NCI-H1417 treated with DMSO at 0.1 percent for 48 hours (cell line): ENCODE results near the gene IFT22.
"Not testable (repeated sequence)": the region's sequence is repeated elsewhere in the genome, so short reads cannot be mapped to it uniquely, and the experiment has no call there.

Experiments used
- DNase-seq: peaks from one replicate; lab custom pipeline; 2025; lab: John Stamatoyannopoulos, UW

Gene IFT22

DNA sequence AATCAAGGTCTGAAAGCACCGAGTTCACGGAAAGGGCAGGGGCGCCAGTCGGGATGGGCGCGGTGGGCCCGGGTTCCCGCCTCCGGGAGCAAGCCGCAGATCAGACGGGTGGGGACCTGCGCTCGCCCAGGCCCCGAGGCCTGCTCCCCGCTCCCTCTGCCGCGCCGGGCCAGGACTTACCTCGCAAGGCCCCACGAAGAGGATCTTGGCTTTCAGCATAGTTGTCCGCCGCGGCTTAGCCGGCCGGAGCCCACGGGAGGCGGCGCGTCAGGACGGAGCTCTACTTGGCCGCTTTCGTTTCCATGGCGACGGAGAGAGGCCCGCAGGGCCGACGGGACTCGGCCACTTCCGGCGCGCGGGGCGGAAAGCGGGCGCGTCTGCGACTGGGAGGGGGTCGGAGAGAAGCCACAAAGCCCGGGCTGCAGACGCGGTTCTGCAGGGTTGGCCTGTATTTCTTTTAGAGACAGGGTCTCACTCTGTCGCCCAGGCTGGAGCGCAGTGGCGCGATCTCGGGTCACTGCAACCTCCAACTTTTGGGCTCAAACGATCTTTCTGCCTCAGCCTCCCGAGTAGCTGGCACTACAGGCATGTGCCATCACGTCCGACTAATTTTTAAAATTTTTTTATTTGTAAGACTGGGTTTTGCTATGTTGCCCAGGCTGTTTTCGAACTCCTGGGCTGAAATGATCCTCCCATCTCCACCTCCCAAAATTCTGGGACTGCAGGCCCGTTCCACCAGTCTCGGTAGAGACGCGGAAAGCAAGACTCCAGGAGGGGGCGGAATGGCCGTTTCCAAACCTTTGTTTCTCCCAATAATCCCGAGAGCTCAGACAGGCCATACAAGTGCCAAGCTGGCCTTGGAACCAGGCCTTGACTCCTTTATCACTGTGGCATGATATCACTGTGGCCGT lies at the start of gene IFT22:
Gene IFT22, minus strand, starts transcription at position 322 of the 911 bp plus-strand sequence. Its CDS starts 103 bp downstream, at position 219.
- DNase-seq = peak; percentile 21

DNA sequence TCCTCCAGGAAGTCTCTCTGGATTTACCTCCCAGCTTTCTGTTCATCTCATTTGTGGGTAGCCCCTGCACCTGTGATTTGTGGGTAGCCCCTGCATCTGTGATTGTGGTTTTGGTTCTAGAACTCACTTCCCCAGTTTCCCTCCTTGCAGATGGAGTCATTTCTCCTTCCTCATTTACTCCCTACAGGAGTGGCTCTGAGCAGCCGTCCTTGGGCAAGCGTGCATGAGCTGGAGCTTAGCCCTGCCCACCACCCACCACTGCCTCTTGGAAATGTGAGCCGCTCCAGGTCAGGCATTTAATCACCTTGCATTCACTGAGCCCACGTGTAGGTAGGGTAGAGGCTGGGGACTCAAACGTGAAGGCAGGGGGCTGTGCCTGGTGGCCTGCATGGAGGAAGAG lies 49.2 kb upstream of the IFT22 start:
- no peak for DNase-seq

DNA sequence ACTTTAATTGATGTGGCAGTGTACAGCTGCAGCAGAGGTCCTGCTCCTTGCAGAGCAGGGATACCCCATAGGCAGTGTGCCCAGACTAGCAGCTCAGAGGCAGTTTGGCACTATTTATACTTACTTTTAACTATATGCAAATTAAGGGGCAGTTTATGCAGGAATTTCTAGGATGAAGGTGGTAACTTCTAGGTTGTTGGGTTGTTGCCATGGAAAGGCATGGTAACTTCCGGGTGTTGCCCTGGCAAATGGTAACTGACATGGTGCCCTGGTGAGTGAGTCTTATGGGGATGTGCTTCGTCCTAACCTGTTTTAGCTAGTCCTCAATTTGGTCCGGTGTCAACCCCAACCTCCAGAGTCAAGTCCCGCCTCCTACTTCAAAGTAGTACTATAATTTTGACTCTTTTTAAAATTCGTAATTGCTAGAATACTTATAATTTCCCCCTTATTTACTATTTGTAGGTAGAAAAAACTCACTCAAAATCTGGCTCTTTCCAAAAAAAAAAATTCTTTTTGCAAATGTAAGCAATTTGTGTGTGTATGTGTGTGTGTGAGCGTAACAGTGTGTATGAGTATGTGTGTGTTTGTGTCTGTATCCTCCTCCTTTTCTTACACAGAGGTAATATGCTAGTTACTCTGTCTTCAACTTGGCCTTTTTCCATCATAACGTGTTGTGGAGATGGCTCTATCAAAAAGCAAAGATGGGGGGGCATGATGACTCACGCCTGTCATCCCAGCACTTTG lies 47.0 kb upstream of the IFT22 start:
- DNase-seq = no peak

DNA sequence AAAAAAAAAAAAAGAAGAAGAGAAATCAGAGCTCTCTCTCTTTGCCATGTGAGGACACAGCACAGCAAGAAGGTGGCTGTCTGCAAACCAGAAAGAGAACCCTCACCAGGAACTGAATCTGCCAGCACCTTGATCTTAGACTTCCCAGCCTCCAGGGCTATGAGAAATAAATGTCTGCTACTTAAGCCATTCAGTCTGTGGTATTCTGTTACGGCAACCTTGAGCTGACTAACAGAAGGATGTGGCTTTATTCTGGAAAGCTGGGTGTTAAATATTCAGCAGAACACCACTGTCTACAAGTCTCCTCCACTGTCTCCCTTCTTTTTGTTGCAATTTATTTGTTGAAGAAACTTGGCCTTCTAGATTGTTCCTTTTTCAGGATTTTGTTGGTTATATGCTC lies 46.1 kb upstream of the IFT22 start:
- DNase-seq = no peak

DNA sequence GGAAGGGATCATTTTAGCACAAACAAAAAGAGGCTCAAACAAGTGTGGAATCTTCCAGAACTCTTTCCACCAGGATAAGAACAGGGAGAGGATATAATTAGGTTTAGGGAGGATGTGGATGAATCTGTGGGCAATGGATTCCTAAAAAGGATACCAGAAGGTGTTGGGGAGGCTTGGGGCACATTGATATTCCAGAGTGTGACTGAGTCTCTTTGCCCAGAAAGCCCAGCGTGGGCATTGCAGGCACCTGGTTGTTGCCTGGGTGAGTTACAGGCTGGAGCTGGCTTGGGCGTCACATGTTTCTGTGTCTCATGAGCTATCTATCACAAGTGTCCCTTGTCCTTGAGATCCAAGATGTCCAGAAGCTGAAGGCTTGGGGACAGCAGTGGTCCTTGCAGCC lies 44.3 kb upstream of the IFT22 start:
- no peak for DNase-seq

- no peak for DNase-seq
Observed at GRCh38 chr7:101363734-101364374, 42.2 kb upstream of the IFT22 start.

GRCh38 chr7:101363196-101363733 lies 41.7 kb upstream of the IFT22 start:
- no peak for DNase-seq

DNA sequence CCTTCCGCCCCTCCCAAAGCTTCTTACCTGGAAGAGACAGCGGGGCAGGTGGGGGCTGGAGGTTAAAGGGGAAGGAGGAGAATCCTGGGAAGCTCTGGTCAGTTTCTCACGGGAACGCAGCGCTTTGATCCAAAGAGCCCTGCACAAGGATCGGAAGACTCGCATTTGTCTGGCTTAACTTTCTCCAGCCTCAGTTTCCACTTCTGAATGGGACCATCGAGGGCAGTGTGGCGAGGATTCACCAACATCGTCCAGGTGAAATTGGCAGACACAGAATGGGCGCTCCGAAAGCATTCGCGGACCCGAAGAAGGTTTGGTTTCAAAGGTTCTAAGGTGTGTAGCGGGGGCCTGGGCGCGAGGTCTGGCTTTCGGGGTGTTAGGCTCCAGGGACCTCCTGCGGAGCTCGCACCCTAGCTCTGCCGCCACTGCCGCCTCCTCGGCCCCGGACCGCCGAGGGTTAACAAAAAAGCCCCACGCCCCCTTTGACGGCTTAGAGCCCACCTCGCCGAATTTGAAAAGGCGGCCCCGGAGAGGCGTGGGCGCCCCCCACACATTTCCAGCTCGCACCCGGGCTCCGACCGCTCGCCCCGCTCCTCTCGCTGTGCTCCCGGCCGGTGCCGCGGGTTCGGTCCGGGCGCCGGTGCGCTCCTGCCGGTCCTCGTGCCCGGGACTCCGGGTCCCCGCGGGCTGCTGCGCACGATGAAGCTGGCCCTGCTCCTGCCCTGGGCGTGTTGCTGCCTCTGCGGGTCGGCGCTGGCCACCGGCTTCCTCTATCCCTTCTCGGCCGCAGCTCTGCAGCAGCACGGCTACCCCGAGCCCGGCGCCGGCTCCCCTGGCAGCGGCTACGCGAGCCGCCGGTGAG lies 41.0 kb upstream of the IFT22 start, which contains the start of gene COL26A1:
Gene COL26A1, plus strand, starts transcription at position 542 of the 862 bp plus-strand sequence. Its CDS starts 158 bp downstream, at position 700.
- DNase-seq = no peak

DNA sequence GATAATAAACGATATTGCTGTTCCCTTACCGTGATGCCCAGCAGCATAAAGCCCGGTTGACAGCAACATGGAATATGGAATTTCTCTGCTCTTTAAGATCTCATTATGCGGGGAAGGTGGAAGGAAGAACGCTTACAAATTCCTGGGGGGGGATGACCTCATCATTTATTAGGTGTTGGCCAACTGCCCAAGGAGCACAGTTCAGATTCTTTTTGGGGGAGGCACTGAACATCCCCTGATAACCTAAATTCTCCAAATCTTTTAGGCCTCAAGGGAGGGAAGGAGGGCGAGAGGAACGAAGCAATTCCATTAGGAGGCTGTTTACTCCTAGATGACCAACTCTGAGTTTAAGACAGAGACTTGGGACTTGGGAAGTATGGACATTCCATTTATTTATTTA lies 35.8 kb upstream of the IFT22 start:
- no peak for DNase-seq

GRCh38 chr7:101352920-101353308 lies 31.3 kb upstream of the IFT22 start:
- no peak for DNase-seq

GRCh38 chr7:101349300-101349699 lies 27.7 kb upstream of the IFT22 start:
- DNase-seq = not testable (repeated sequence)

DNA sequence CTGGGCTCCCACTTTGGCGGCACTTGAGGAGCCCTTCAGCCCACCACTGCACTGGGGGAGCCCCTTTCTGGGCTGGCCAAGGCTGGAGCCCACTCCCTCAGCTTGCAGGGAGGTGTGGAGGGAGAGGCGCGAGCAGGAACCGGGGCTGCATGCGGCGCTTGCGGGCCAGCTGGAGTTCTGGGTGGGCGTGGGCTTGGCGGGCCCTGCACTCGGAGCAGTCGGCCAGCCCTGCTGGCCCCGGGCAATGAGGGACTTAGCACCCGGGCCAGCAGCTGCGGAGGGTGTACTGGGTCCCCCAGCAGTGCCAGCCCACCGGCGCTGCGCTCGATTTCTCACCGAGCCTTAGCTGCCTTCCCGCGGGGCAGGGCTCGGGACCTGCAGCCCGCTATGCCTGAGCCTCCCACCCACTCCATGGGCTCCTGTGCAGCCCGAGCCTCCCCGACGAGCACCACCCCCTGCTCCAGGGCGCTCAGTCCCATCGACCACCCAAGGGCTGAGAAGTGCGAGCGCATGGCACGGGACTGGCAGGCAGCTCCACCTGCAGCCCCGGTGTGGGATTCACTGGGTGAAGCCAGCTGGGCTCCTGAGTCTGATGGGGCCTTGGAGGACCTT lies 26.9 kb upstream of the IFT22 start:
- not testable (repeated sequence) for DNase-seq

- no peak for DNase-seq
Observed at GRCh38 chr7:101347477-101347876, 25.9 kb upstream of the IFT22 start.

DNA sequence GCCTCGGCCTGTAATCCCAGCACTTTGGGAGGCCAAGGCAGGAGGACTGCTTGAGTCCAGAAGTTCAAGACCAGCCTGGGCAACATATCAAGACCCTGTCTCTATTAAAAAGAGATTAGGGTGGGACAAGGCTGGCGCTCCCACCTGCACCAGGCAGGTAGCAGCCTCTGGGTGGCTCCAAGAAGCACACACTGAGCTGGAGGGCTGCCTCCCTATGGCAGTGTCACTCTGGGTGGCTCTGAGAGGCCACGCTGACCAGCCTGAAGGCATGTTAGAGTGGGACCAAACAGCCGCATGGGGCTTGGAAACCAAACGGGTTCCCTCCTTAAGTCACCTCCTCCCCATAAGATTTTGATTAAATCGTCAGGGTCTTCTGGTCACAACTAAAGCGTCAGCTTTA lies 21.3 kb upstream of the IFT22 start:
- no peak for DNase-seq

- no peak for DNase-seq
Observed at GRCh38 chr7:101340379-101340778, 18.8 kb upstream of the IFT22 start.

DNA sequence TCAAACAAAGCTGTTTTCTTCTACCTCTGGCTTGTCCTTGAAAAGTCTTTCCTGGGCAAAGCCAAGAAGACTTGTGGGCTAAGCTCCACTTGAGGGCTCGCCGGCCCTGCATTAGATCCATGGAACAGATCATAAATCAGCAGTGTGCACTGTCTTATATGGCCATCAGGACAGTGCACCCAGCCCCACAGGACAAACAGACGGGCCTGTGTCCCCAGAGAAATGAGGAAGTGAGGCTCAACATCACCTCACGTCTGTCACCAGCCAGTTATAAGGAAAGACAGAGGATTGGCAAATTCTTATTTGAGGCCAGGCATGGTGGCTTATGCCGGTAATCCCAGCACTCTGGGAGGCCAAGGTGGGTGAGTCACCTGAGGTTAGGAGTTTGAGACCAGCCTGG lies 12.3 kb upstream of the IFT22 start:
- no peak for DNase-seq

DNA sequence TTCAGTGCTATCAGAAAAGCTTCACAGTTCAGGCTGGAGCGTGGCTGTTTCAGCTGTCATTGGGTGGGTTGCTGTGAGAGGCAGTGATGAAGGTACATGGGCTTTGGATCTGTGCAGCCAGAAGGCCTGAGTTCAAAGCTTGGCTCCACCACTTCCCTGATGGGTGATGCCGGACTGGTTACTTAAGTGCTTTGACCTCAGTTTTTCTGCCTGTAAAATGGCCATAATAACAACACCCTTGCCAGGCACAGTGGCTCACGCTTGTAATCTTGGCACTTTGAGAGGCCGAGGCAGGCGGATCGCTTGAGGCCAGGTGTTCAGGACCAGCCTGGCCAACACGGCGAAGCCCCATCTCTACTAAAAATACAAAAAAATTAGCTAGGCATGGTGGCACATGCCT lies 10.4 kb upstream of the IFT22 start:
- DNase-seq = no peak

GRCh38 chr7:101330011-101330484 lies 8.4 kb upstream of the IFT22 start:
- DNase-seq = no peak

GRCh38 chr7:101328159-101328558 lies 6.5 kb upstream of the IFT22 start:
- DNase-seq = no peak

DNA sequence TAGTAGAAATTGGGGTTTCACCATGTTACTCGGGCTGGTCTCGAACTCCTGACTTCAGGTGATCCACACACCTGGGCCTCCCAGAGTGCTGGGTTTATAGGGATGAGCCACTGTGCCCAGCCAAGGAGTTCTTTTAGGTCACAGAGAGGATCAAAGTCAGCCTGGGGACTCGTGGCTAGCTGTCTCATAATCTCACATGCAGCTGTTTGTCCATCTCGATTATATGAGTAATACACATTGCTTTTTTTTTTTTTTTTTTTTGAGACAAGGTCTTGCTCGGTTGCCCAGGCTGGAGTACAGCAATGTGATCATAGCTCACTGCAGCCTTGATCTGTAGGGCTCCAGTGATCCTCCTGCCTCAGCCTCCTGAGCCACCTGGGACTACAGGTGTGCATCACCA lies 2.2 kb downstream of the IFT22 start:
- DNase-seq = no peak

- DNase-seq = no peak
Observed at GRCh38 chr7:101315336-101315735, 6.3 kb downstream of the IFT22 start.
